MCF 10A (cell line): ENCODE data around the gene ZBTB40. TPM values are rescaled to one million over a fixed set of nuclear protein-coding genes. Genes with fewer than 3 reads are reported as not detected.

Experiments
- BruUV-seq: library from RNA; stranded (reverse); fragments of 400-500 nt; replicated peaks from 2 replicates; lab custom pipeline; 2021; lab: Mats Ljungman, UMichigan
- CTCF ChIA-PET: fragments of 300-600 bp; sonication (Branson Sonifier 250); formaldehyde crosslinking; extraction: SDS; loops from one replicate; lab custom pipeline; 2021; ENCODE audit warnings: antibody characterized with exemption, inconsistent platforms; lab: Yijun Ruan, JAX
- POLR2A ChIA-PET: fragments of 300-600, 350-650 bp; sonication (Branson Sonifier 250); formaldehyde crosslinking; extraction: SDS; loops from one replicate; lab custom pipeline; 2020; ENCODE audit warnings: antibody characterized with exemption, inconsistent platforms; lab: Yijun Ruan, JAX
- DNase-seq: peaks from one replicate; pipeline ENCODE4 v3.0.0-alpha.2; 2018; ENCODE audit not compliant: unreplicated experiment
- H3K27ac Mint-ChIP-seq: one replicate; pipeline ENCODE4 v1.8.0; 2022; ENCODE audit warnings: mild to moderate bottlenecking, low read depth, mixed read lengths; ENCODE audit not compliant: unreplicated experiment
- H3K27me3 Mint-ChIP-seq: one replicate; pipeline ENCODE4 v1.8.0; 2022; ENCODE audit warnings: mixed read lengths; ENCODE audit not compliant: insufficient read depth, unreplicated experiment
- H3K36me3 Mint-ChIP-seq: one replicate; pipeline ENCODE4 v1.8.0; 2022; ENCODE audit warnings: mild to moderate bottlenecking, moderate library complexity, mixed read lengths; ENCODE audit not compliant: insufficient read depth, unreplicated experiment
- H3K4me1 Mint-ChIP-seq: one replicate; pipeline ENCODE4 v1.8.0; 2022; ENCODE audit warnings: mixed read lengths; ENCODE audit not compliant: insufficient read depth, unreplicated experiment
- H3K4me3 Mint-ChIP-seq: one replicate; pipeline ENCODE4 v1.8.0; 2022; ENCODE audit warnings: mild to moderate bottlenecking, moderate library complexity, mixed read lengths; ENCODE audit not compliant: unreplicated experiment
- H3K9me3 Mint-ChIP-seq: one replicate; pipeline ENCODE4 v1.8.0; 2022; ENCODE audit warnings: mixed read lengths; ENCODE audit not compliant: unreplicated experiment
- intact Hi-C: fragments of 100-400 bp; cut with micrococcal nuclease; formaldehyde crosslinking; loops from 2 replicates; pipeline ENCODE4 v1.14.1; 2022
- total RNA-seq: library from RNA; stranded (reverse); gene quantifications from 2 replicates; pipeline ENCODE4 v1.2.3, GENCODE V29; 2022
- TF ChIP-seq, protein P1 (sequence below): fragments of 200-600 bp; IDR thresholded peaks from one replicate; pipeline ENCODE4 v1.8.0; 2022; ENCODE audit warnings: antibody characterized with exemption, mild to moderate bottlenecking; ENCODE audit not compliant: unreplicated experiment

The ZBTB40 gene
- total RNA-seq, 1 experiment from 2014 or later: 20.4 TPM

DNA sequence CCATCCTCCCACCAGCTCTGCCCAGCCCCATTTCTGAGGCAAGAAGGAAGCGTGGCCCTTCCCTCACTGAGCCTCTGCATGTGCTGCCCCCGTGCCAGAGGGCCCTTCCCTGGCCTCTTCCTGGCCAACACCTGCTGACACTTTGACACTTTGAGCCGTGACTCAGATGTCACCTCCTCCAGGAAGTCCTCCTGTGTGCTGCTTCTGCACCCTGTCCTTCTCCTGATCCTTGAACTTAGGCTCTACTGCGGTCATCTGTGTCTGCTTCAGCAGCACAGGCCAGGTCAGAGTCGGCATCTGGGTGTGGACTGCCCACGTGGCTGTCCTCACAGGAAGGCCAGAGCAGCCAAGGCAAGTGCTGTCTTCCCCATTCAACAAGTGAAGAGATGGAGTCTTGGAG lies 92.0 kb downstream of the ZBTB40 start:
- no peaks in the 10 kb centered on the region for H3K36me3 Mint-ChIP-seq
- POLR2A ChIA-PET: no interaction called here
- H3K4me3 Mint-ChIP-seq: no peak overlapping the region
- H3K27ac Mint-ChIP-seq: no peak overlapping the region
- TF ChIP-seq, protein P1, sequence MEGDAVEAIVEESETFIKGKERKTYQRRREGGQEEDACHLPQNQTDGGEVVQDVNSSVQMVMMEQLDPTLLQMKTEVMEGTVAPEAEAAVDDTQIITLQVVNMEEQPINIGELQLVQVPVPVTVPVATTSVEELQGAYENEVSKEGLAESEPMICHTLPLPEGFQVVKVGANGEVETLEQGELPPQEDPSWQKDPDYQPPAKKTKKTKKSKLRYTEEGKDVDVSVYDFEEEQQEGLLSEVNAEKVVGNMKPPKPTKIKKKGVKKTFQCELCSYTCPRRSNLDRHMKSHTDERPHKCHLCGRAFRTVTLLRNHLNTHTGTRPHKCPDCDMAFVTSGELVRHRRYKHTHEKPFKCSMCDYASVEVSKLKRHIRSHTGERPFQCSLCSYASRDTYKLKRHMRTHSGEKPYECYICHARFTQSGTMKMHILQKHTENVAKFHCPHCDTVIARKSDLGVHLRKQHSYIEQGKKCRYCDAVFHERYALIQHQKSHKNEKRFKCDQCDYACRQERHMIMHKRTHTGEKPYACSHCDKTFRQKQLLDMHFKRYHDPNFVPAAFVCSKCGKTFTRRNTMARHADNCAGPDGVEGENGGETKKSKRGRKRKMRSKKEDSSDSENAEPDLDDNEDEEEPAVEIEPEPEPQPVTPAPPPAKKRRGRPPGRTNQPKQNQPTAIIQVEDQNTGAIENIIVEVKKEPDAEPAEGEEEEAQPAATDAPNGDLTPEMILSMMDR: no peak
- CTCF ChIA-PET: no interaction called here
- peaks cover 34% of the 10 kb centered on the region for H3K27me3 Mint-ChIP-seq
- intact Hi-C loops: no loop called here
- H3K9me3 Mint-ChIP-seq: no peaks in the 10 kb centered on the region
- H3K4me1 Mint-ChIP-seq: peaks cover 15% of the 10 kb centered on the region
- BruUV-seq: no TSS peak
- no peak for DNase-seq

DNA sequence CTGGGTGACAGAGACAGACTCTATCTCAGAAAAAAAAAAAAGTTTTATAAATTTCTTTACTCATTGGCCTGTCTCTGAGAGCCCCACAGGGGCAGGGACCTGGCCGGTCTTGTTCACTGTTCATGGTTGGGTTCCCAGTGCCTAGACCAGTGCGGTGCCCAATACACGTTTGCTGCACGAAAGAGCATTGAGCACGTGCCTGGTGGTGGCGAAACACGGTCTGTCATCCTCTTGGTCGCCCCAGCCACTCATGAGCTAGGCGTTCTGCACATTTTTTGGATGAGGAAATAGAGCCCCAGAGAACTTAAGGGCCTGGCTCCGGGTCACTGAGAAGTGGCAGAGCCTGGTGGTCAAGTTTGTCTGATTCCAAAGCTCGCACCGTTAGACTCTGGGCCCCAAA lies 93.0 kb downstream of the ZBTB40 start:
- Mint-ChIP-seq H3K27me3 (peaks cover 43% of the 10 kb centered on the region), H3K4me1 (peaks cover 15% of the 10 kb centered on the region), H3K9me3 (no peaks in the 10 kb centered on the region), H3K4me3 (no peak overlapping the region), H3K27ac (no peak overlapping the region), H3K36me3 (no peaks in the 10 kb centered on the region)
- POLR2A ChIA-PET: no interaction called here
- intact Hi-C loops: no loop called here
- TF ChIP-seq, protein P1: no peak
- DNase-seq: no peak
- CTCF ChIA-PET: interaction anchor here (0.5 kb wide), 1 partner anchor 23 kb away, joined by 3 read pairs; no protein-coding TSS in a partner anchor
- BruUV-seq: no TSS peak

DNA sequence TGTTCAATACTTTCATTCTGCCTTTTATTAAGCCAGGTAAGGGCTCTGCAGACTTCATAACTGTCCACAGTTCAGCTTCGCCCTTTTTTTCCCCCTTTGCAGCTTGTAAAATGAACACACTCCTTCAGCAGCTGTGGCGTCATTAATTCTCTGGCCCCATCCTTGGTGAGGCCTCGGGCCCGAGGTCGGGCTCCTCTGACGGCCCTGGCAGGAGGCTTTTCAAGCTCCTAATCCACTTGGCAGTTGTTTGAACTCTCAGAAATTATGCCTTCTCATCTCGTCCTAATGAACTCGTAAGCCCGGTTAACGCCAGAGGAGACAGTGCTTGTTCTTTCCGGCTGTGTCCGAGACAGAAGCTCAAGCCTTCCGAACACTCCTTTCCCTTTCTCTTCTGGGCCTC lies 93.5 kb downstream of the ZBTB40 start:
- TF ChIP-seq, protein P1: no peak
- Mint-ChIP-seq H3K4me1 (peaks cover 12% of the 10 kb centered on the region), H3K27me3 (peaks cover 49% of the 10 kb centered on the region), H3K9me3 (no peaks in the 10 kb centered on the region), H3K27ac (no peak overlapping the region), H3K36me3 (no peaks in the 10 kb centered on the region), H3K4me3 (no peak overlapping the region)
- intact Hi-C loops: no loop called here
- no TSS peak for BruUV-seq
- no peak for DNase-seq
- POLR2A ChIA-PET: no interaction called here
- CTCF ChIA-PET: interaction anchor here (0.5 kb wide), 1 partner anchor 22 kb away, joined by 3 read pairs; no protein-coding TSS in a partner anchor

DNA sequence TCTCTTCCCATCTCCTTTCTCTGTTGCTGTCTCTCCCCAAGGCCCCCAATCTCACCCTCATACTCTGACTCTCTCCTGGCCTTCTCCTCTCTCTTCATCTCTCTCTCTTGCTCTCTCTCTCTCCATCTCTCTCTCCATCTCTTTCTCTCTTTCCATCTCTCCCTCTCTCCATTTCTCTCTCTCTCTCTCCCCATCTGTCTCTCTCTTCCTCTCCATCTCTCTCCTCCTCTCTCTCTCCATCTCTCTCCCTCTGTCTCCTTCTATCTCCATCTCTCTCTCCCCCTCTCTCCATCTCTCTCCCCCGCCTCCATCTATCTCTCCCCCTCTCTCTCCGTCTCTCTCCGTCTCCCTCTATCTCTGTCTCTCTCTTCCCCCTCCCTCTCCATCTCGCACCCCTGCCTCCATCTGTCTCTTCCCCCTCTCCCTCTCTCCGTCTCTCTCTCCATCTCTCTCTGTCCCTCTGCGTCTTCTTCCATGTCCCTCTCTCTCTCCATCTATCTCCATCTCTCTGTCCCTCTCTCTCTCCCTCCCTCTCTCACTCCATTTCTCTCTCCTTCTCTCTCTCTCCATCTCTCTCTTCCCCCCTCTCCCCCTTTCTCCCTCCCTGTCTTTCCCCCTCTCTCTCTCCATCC lies 95.7 kb downstream of the ZBTB40 start:
- H3K4me3 Mint-ChIP-seq: no peak overlapping the region
- TF ChIP-seq, protein P1: no peak
- peaks cover 51% of the 10 kb centered on the region for H3K27me3 Mint-ChIP-seq
- H3K9me3 Mint-ChIP-seq: no peaks in the 10 kb centered on the region
- CTCF ChIA-PET: no interaction called here
- peaks cover 6% of the 10 kb centered on the region for H3K4me1 Mint-ChIP-seq
- DNase-seq: no peak
- H3K36me3 Mint-ChIP-seq: no peaks in the 10 kb centered on the region
- no TSS peak for BruUV-seq
- intact Hi-C loops: no loop called here
- POLR2A ChIA-PET: no interaction called here
- no peak overlapping the region for H3K27ac Mint-ChIP-seq
